ENCODE data around the gene SCLT1. TPM values are rescaled to one million over a fixed set of nuclear protein-coding genes. Genes with fewer than 3 reads are reported as not detected.

The SCLT1 gene
- total RNA-seq (2021), result 10.5 and 11.3 TPM in 2 replicates
- long read RNA-seq, transcript SCLT1-208 (6 exons, 2,096 nt), result minor isoform, 5 of 77 reads
- long read RNA-seq, transcript SCLT1-209 (5 exons, 1,696 nt), result major isoform, 9 of 77 reads
- long read RNA-seq, partial matches to known transcripts, result 46 of 77 reads
- long read RNA-seq, other reads (novel, unspliced or antisense), result 11 of 77 reads

GRCh38 chr4:129093191-129093920, at the start of gene SCLT1:
Gene SCLT1 (minus strand): TSS chr4:129093539. CDS start chr4:129093103, 436 bp downstream.
- Histone ChIP-seq H3K9me3 (ENCODE audit: control insufficient read depth, low read depth, low read length) (no peaks in the 10 kb centered on the region), H3K27me3 (ENCODE audit: insufficient read depth, low read length) (no peaks in the 10 kb centered on the region), H3K79me2 (ENCODE audit: insufficient read depth, low read length) (no peaks in the 10 kb centered on the region), H3K9ac (ENCODE audit: extremely low read depth, insufficient read length, low read length) (peak within 1 kb of the TSS; percentile 48), H3K27ac (ENCODE audit: insufficient read length, low read depth, low read length) (peak within 1 kb of the TSS; percentile 21), H2BK120ac (ENCODE audit: low read depth, low read length, poor library complexity, severe bottlenecking) (no peak within 1 kb of the TSS), H3T11ph (ENCODE audit: low read length) (no peak within 1 kb of the TSS), H2AK5ac (ENCODE audit: insufficient read length, low read length) (no peak within 1 kb of the TSS), H3K79me1 (ENCODE audit: insufficient read depth, low read depth, low read length, poor library complexity, severe bottlenecking) (no peaks in the 10 kb centered on the region), H4K91ac (ENCODE audit: insufficient read length, low read depth, low read length) (no peak within 1 kb of the TSS), H3K18ac (ENCODE audit: insufficient read length, low read depth, low read length) (peak within 1 kb of the TSS; percentile 76), H2BK5ac (ENCODE audit: insufficient read length, low read length) (no peak within 1 kb of the TSS), H4K5ac (ENCODE audit: insufficient read length, low read depth, low read length) (no peak within 1 kb of the TSS), H2BK12ac (ENCODE audit: insufficient read length, low read depth, low read length) (no peak within 1 kb of the TSS), H3K4me1 (ENCODE audit: insufficient read depth, low read length) (no peaks in the 10 kb centered on the region), H3K23ac (ENCODE audit: insufficient read length, low read depth, low read length) (no peak within 1 kb of the TSS), H3K4me2 (ENCODE audit: insufficient read depth, insufficient read length, low read length) (peak within 1 kb of the TSS; percentile 97), H3K4ac (ENCODE audit: low read depth, low read length) (no peak within 1 kb of the TSS), H3K23me2 (ENCODE audit: insufficient read length, low read depth, low read length, poor library complexity, severe bottlenecking) (peaks cover 7% of the 10 kb centered on the region), H2BK15ac (ENCODE audit: low read depth, low read length) (no peak within 1 kb of the TSS), H2BK20ac (ENCODE audit: low read depth, low read length, poor library complexity, severe bottlenecking) (no peak within 1 kb of the TSS), H4K8ac (replicated peaks; ENCODE audit: insufficient read length, low read depth, low read length) (no peak within 1 kb of the TSS), H4K20me1 (ENCODE audit: control insufficient read depth, insufficient read depth, insufficient read length) (no peaks in the 10 kb centered on the region), H3K56ac (ENCODE audit: insufficient read length, low read depth, low read length) (no peak within 1 kb of the TSS), H2AFZ (ENCODE audit: low read length) (peak within 1 kb of the TSS; percentile 1), H3K14ac (ENCODE audit: insufficient read depth, low read length) (peak within 1 kb of the TSS; percentile 76)
- H3K27me3 Mint-ChIP-seq (ENCODE audit: low read depth), result no peaks in the 10 kb centered on the region
- H3K4me1 Mint-ChIP-seq, result peaks cover 13 to 17% of the 10 kb centered on the region in 2 experiments
- no peak within 1 kb of the TSS for H3K4me3 Mint-ChIP-seq
- peak; percentile 98 for DNase-seq
- H3K27ac Mint-ChIP-seq, result peak within 1 kb of the TSS in 2 of 3 experiments; percentile 55 to 64; a peak in 1 of 7 replicates
- H3K9me3 Mint-ChIP-seq, result no peaks in the 10 kb centered on the region
- WGBS (ENCODE audit: extremely low coverage, insufficient read length, low lambda C conversion rate), result no CpG with 5 or more reads among the region's 57 CpGs
- no peak for TF ChIP-seq CTCF (conservative IDR thresholded peaks at IDR 0.05)
- 0 out of 7 replicates have a peak, but pooled peaks cover 0 to 1% (median 0%) of the 10 kb centered on the region in 3 experiments for H3K36me3 Mint-ChIP-seq (ENCODE audit: insufficient read depth in 1 of 3, low read depth in 3 of 3)
